Fibroblast of the aortic adventitia (primary cell): ENCODE results near the gene KCNIP3. TPM values are rescaled to one million over a fixed set of nuclear protein-coding genes. Genes with fewer than 3 reads are reported as not detected.
A peak's percentile ranks its signal among the peaks of the same experiment; 100 is the strongest.

Source experiments
- DNase-seq: peaks from one replicate; pipeline ENCODE4 v3.0.0-alpha.2; 2010; ENCODE audit warnings: low read depth
- H3K4me3 ChIP-seq: 2 replicates; pipeline ENCODE4 v1.5.1; 2011; ENCODE audit warnings: low read depth, mild to moderate bottlenecking, control low read depth, low read length, moderate library complexity
- CTCF ChIP-seq: IDR thresholded peaks from 2 replicates; pipeline ENCODE4 v1.5.1; 2011; ENCODE audit warnings: mild to moderate bottlenecking, low read length, control low read depth, inconsistent platforms; ENCODE audit not compliant: insufficient read depth
- total RNA-seq: library from RNA; depleted of rRNA; stranded (reverse); fragments of >200 nt; gene quantifications from 2 replicates; pipeline ENCODE4 v1.2.3, GENCODE V29; 2012; ENCODE audit warnings: low replicate concordance

The KCNIP3 gene
- 0.25 and 2.9 TPM in 2 replicates for total RNA-seq

DNA sequence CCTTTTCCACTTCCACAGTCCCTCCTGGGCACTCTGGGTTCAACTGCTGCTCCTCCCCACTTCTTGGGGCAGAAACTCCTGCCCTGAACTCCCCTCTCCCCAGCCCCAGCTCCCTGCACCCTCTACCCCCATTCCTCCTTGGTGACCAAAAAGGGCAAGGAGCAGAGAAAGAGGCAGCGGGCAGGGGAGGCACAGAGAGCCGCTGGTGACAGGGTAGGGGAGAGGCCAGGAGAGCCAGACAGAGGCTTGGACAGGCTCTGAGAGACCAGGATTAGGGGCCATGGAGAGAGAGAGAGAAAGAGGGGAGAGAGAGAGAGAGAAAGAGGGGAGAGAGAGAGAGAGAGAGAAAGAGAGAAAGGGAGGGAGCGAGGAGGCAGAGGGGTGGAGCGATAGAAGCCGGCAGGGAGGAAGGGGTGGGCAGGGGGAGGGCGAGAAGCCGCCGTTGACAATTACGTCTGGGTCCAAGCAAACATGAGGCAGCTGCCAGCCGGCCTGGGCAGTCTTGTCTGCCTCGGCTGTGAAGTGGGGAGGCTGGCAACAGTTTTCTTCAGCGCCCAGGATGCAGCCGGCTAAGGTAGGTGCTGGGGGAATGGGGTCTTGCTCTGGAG lies at the start of gene KCNIP3:
KCNIP3 (plus strand) TSS at position 468 of the 608 bp plus-strand sequence; CDS start at position 560, 92 bp downstream.
- TF ChIP-seq CTCF: no peak
- no peak within 1 kb of the TSS for H3K4me3 ChIP-seq
- no peak for DNase-seq

DNA sequence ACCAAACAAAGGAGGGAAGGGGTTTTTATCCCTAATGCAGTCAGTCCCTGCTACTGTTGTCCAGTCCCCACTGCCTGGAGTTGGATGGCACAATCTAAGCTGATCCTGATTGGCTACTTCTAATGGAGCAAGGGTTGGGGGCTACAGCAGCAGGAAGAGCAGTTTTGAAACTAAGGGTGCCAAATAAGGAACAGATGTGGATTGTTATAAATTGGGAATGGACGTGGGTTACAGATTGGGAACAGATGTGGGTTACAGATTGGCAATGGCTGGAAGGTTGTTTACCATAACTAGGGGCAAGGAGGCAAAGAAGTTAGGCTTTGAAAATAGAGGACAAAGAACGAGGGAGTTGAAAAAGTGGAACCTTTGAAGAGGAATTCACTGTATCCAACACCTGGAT lies 38.9 kb upstream of the KCNIP3 start:
- no peak overlapping the region for H3K4me3 ChIP-seq
- no peak for DNase-seq
- no peak for TF ChIP-seq CTCF

DNA sequence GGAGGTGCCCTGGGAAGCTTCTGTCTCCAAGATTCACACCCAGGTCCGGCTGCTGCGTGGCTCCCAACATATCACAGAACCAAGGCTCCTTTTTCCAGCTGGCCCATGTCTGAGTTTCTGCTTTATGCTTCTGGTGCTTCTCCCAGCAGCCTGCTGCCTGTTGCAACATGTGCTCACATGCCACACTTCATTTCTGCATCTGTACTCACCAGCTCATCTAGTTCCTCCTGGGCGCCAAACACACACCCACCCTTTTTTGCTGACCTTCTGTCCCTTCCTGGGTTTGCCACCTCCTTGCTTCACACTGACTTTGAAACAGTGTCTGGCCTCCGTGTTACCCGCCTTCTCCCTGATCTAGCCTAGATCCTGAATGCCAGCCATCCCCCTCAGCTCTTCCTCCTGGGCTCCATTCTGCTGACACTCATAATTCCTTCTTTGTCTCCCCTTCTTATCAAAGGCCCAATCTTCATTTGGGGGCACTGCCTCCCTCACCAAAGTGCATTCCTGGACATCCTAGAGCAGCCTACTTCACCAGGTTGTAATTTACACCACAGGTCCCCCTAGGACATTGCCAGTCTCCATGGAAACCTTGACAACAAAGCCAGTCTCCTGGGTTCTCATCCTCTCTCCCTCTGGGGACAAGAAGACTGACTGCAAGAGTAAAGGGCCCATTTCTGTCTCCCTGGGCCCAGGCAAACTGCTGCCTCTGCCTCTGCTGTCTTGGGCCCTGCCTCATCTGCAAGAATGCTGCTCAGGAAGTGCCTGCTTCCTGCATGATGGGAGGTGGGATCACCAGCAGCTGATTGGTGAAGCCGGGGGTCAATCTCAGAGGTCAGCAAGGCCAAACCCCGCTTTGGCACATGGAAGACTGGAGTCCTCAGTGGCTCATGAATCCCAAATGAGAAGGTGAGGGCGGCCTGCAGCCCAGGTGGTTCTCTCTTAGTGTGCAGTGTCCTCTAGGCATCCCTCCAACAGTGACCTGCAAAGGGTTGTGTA lies 36.8 kb upstream of the KCNIP3 start:
- no peak for TF ChIP-seq CTCF
- DNase-seq: peak; percentile 4
- no peak overlapping the region for H3K4me3 ChIP-seq

GRCh38 chr2:95261602-95262001 lies 35.5 kb upstream of the KCNIP3 start:
- no peak for TF ChIP-seq CTCF
- H3K4me3 ChIP-seq: no peak overlapping the region
- DNase-seq: no peak

DNA sequence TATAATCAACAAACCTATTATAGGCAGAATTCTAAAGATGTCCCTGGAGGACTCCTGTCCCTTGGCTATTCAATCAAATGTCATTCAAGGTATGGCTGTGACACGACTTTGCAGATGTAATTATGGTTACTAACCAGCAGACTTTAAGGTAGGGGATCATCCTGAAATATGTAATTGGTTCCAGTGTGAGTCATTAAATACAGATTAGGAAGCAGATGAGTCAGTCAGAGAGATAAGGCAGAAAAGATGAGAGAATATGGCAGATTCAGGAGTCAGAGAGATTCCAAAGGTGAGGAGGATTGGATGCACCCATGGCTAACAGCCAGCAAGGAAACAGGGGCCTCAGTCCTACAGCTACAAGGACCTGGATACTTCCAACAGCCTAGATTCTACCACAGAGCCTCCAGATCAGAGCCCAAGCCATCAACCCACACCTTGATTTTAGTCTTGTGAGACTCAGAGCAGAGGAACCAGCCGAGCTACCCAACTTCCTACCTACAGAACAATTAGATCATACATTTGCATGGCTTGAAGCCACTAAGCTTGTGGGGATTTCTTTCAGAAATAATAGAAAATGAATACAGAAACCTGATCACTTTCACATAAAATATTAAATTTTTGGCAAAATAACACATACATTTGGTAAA lies 34.1 kb upstream of the KCNIP3 start:
- no peak for DNase-seq
- no peak overlapping the region for H3K4me3 ChIP-seq
- no peak for TF ChIP-seq CTCF

GRCh38 chr2:95264624-95265023 lies 32.5 kb upstream of the KCNIP3 start:
- DNase-seq: peak; percentile 2
- no peak for TF ChIP-seq CTCF
- no peak overlapping the region for H3K4me3 ChIP-seq
